Endodermal cell (in vitro differentiated cells): ENCODE data around the gene PEBP1. TPM values are rescaled to one million over a fixed set of nuclear protein-coding genes. Genes with fewer than 3 reads are reported as not detected.

Experiments used
- DNase-seq: peaks from one replicate; pipeline ENCODE4 v3.0.0-alpha.2; 2017
- H3K27ac ChIP-seq: 2 replicates; pipeline ENCODE4 v1.5.1; 2013; ENCODE audit warnings: mild to moderate bottlenecking, low read depth, low read length, moderate library complexity
- H3K27me3 ChIP-seq: 2 replicates; pipeline ENCODE4 v1.6.1; 2013; ENCODE audit warnings: mild to moderate bottlenecking, low read length, moderate library complexity; ENCODE audit not compliant: insufficient read depth, control insufficient read depth, poor library complexity, severe bottlenecking
- H3K36me3 ChIP-seq: 2 replicates; pipeline ENCODE4 v1.7.0; 2013; ENCODE audit warnings: mild to moderate bottlenecking, low read length, moderate library complexity; ENCODE audit not compliant: control insufficient read depth, insufficient read depth
- H3K4me1 ChIP-seq: one replicate; pipeline ENCODE4 v1.7.0; 2013; ENCODE audit warnings: low read length; ENCODE audit not compliant: control insufficient read depth, insufficient read depth
- H3K4me3 ChIP-seq: 2 replicates; pipeline ENCODE4 v1.5.1; 2013; ENCODE audit warnings: mild to moderate bottlenecking, low read length, moderate library complexity
- H3K9ac ChIP-seq: 2 replicates; pipeline ENCODE4 v1.6.1; 2013; ENCODE audit warnings: mild to moderate bottlenecking, low read length, moderate library complexity; ENCODE audit not compliant: poor library complexity, severe bottlenecking; ENCODE audit errors: extremely low read depth
- H3K9me3 ChIP-seq: 2 replicates; pipeline ENCODE4 v1.6.1; 2013; ENCODE audit warnings: mild to moderate bottlenecking, low read length, moderate library complexity; ENCODE audit not compliant: control insufficient read depth
- H3K27ac Mint-ChIP-seq: 2 replicates; pipeline ENCODE4 v1.8.0; 2020; ENCODE audit warnings: mixed read lengths
- H3K27me3 Mint-ChIP-seq: 2 replicates; pipeline ENCODE4 v1.8.0; 2021; ENCODE audit warnings: mild to moderate bottlenecking, mixed read lengths; ENCODE audit not compliant: insufficient read depth
- H3K36me3 Mint-ChIP-seq: 2 replicates; pipeline ENCODE4 v1.8.0; 2020; ENCODE audit warnings: low read depth, mixed read lengths
- H3K4me1 Mint-ChIP-seq: 2 replicates; pipeline ENCODE4 v1.8.0; 2020; ENCODE audit warnings: mixed read lengths
- H3K4me3 Mint-ChIP-seq: 2 replicates; pipeline ENCODE4 v1.8.0; 2020; ENCODE audit warnings: mild to moderate bottlenecking, moderate library complexity, mixed read lengths
- H3K9me3 Mint-ChIP-seq: 2 replicates; pipeline ENCODE4 v1.8.0; 2020; ENCODE audit warnings: mild to moderate bottlenecking, mixed read lengths
- CTCF ChIP-seq: fragments of 200-600 bp; sonication (generic); conservative IDR thresholded peaks from 2 replicates; pipeline ENCODE4 v1.5.0; 2021; ENCODE audit warnings: antibody characterized with exemption, mild to moderate bottlenecking
- WGBS, 2 experiments: methylation state at CpG; one replicate each; pipeline versions ENCODE4 v1.1.5 to v1.1.7; 2013; ENCODE audit warnings: missing lambda C conversion rate in 2 of 2, mixed read lengths in 1 of 2; ENCODE audit not compliant: insufficient coverage in 1 of 2, insufficient read length in 1 of 2; 5-methylcytosine and 5-hydroxymethylcytosine counted together
- total RNA-seq, 2 donors: library from RNA; stranded (reverse); fragmentation: NEBNext Ultra II Directional in 1 of 2; extraction: Animal tissue kit (Norgen Biotek cat#: 25700) in 1 of 2; gene quantifications; 2 replicates in 1 of 2; 3 replicates in 1 of 2; pipeline ENCODE4 v1.2.1, GENCODE V29; 2021

PEBP1 gene
- total RNA-seq, 2 donors from 2014 or later, result 153 to 158 TPM

DNA sequence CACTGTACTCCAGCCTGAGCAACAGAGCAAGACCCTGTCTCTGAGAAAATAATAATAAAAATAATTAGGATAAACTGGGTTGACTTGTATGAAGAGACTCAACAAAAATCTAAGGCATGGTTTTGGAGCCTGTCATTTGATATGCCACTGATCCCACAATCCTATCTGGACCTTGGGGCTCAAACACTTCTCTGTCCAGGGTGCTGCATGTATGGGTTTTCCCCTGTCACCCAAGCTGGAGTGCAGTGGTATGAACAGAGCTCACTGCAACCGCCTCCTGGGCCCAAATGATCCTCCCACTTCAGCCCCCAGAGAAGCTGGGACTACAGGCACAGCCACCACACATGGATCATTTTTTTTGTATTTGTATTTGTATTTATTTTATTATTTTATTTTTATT is 26.8 kb upstream of the PEBP1 start:
- no peak overlapping the region for H3K27ac Mint-ChIP-seq
- Histone ChIP-seq H3K27ac (no peak overlapping the region), H3K36me3 (no peaks in the 10 kb centered on the region), H3K27me3 (no peaks in the 10 kb centered on the region), H3K4me1 (no peaks in the 10 kb centered on the region), H3K9me3 (no peaks in the 10 kb centered on the region), H3K9ac (no peak overlapping the region), H3K4me3 (no peak overlapping the region)
- H3K27me3 Mint-ChIP-seq, result no peaks in the 10 kb centered on the region
- WGBS, 2 experiments, result 100% methylated on average over 1 of the region's 1 CpG; no CpG with 5 or more reads in 1 of the 2 experiments
- H3K4me1 Mint-ChIP-seq, result peaks cover 10% of the 10 kb centered on the region
- H3K4me3 Mint-ChIP-seq, result no peak overlapping the region
- TF ChIP-seq CTCF, result no peak
- H3K9me3 Mint-ChIP-seq, result peaks cover 5% of the 10 kb centered on the region
- no peak for DNase-seq
- H3K36me3 Mint-ChIP-seq, result no peaks in the 10 kb centered on the region

DNA sequence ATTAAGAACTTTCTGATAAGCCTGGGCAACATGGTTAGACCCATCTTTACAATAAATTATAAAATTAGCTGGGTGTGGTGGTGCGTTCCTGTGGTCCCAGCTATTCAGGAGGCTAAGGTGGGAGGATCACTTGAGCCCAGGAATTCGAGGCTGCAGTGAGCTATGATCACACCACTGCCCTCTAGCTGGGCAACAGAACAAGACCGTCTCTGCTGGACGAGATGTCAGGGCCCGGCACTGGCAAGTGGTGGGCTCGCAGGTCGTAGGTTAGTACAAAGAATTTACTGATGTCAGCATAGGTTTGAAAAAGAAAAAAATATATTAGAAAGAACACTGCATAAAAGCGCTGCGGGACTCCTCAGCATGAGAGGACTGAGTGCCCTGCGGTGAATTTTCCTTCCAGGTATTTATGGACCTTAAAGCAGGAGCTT is 16.5 kb upstream of the PEBP1 start:
- TF ChIP-seq CTCF, result peak; percentile 66
- peak; percentile 87 for DNase-seq
- H3K4me3 Mint-ChIP-seq, result no peak overlapping the region
- Histone ChIP-seq H3K27ac (peak overlapping the region; percentile 24), H3K4me3 (no peak overlapping the region), H3K9me3 (peaks cover 4% of the 10 kb centered on the region), H3K4me1 (no peaks in the 10 kb centered on the region), H3K27me3 (no peaks in the 10 kb centered on the region), H3K9ac (no peak overlapping the region), H3K36me3 (no peaks in the 10 kb centered on the region)
- H3K36me3 Mint-ChIP-seq, result peaks cover 5% of the 10 kb centered on the region
- peaks cover 10% of the 10 kb centered on the region for H3K9me3 Mint-ChIP-seq
- H3K27ac Mint-ChIP-seq, result peak overlapping the region; percentile 68
- no peaks in the 10 kb centered on the region for H3K27me3 Mint-ChIP-seq
- peaks cover 12% of the 10 kb centered on the region for H3K4me1 Mint-ChIP-seq
- WGBS, 2 experiments, result 71% methylated on average over 9 to 10 of the region's 10 CpGs

- H3K4me1 ChIP-seq, result no peaks in the 10 kb centered on the region
- peak; percentile 86 for TF ChIP-seq CTCF
- no peak overlapping the region for H3K4me3 ChIP-seq
- peak overlapping the region; percentile 43 for H3K9ac ChIP-seq
- Mint-ChIP-seq H3K36me3 (peaks cover under 1% of the 10 kb centered on the region), H3K27me3 (no peaks in the 10 kb centered on the region), H3K4me3 (no peak overlapping the region), H3K4me1 (peaks cover 12% of the 10 kb centered on the region), H3K9me3 (peaks cover 1% of the 10 kb centered on the region), H3K27ac (peak overlapping the region; percentile 96)
- WGBS, 2 experiments, result 16 to 19% methylated on average over 2 to 8 of the region's 8 CpGs
- H3K36me3 ChIP-seq, result no peaks in the 10 kb centered on the region
- peak; percentile 98 for DNase-seq
- no peaks in the 10 kb centered on the region for H3K9me3 ChIP-seq
- no peak overlapping the region for H3K27ac ChIP-seq
- H3K27me3 ChIP-seq, result no peaks in the 10 kb centered on the region
Observed at GRCh38 chr12:118120579-118121363, 15.2 kb upstream of the PEBP1 start.
